ENCODE results near the gene SLIT3. TPM values are rescaled to one million over a fixed set of nuclear protein-coding genes. Genes with fewer than 3 reads are reported as not detected.

The SLIT3 gene
- total RNA-seq, 1 experiment from 2014 or later = 2.0 TPM

DNA sequence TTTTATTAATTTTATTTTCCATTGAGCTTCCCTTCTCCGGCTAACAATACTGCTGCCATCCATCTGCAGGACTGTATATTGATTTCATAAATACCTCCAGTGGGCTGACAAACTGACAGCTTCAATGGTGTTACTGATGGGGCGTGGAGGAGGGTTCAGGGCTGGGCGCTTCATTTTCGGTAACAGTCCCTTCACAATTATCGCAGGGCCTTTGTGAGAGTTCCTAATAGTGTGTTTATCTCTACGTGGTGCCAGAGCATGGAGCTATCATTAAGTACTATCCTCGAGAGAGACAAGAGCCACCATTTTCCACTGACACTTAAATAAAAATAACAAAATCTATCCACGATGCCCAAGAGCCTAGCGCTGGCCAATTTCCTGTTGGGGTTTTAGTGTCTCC, 414.8 kb downstream of the SLIT3 start:
- H3K27ac ChIP-seq = no peak overlapping the region
- no peak for DNase-seq
- H3K4me1 ChIP-seq = peaks cover 41% of the 10 kb centered on the region; the same call in 1 of the 2 replicates
- H3K27me3 ChIP-seq = no peaks in the 10 kb centered on the region
- H3K9me3 ChIP-seq (replicated peaks) = no peaks in the 10 kb centered on the region
- no peak overlapping the region for H3K4me3 ChIP-seq
- no peaks in the 10 kb centered on the region for H3K36me3 ChIP-seq

DNA sequence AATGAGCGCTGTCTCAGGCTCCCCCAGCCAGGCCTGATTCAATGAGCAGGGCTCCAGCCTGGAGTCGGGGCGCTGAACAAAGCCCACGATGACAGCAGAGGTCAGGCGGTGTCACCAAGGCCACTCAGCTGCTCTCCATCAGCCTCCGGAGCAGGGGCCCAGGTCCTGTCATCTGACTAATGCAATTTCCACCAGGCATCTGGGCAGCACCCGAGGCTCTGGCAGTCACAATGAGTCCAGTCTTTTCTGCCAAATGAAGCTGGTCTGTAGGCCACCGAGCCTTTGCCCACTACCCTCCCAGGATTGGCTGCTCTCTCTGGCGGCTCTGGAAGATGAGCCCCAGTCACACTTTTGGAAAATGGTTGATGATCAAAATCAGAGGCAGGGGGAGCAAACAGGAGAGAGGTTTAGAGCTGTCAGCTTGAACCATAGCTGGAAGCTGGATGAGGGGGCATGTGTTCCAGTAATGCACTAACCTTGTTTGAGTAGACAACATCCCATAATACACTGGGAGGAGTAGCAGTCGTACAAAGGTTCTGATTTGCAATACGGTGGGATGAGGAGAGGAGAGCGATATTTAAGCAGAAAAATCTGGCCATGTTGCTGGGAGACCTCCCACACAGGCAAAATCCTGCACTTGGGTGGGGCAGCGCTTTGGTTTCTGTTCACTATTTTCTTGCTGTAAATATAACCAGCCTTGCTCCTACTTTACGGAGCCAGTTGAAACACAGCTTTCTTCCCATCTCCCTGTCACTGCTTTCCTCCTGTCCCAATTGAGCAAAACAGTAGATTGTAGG, 415.4 kb downstream of the SLIT3 start:
- Histone ChIP-seq H3K4me3 (no peak overlapping the region), H3K36me3 (no peaks in the 10 kb centered on the region), H3K27ac (no peak overlapping the region), H3K9me3 (replicated peaks) (no peaks in the 10 kb centered on the region), H3K27me3 (no peaks in the 10 kb centered on the region), H3K4me1 (peaks cover 47% of the 10 kb centered on the region; the same call in 1 of the 2 replicates)
- peak in 1 of 2 experiments; percentile 27 for DNase-seq

DNA sequence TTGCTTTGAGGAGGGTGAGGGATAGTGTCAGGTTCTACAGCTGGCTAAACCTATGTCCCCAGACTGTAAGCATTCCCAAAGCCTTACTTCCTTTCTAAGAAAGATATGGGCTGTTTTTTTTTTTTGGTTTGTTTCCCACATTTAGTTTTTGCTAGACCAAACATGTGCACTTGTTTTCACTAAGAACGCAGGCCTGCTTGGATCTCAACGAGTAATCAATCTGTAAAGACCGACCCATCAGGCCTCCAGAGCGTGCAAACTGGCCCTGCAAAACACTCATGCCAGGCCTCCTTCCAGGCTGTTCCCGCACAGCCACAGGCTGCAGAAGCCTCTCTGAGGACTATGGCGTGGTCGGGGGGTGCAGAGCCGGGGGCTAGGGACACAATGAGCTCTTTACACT, 416.9 kb downstream of the SLIT3 start:
- Histone ChIP-seq H3K9me3 (replicated peaks) (no peaks in the 10 kb centered on the region), H3K4me1 (peaks cover 54% of the 10 kb centered on the region; the same call in 1 of the 2 replicates), H3K36me3 (no peaks in the 10 kb centered on the region), H3K27me3 (no peaks in the 10 kb centered on the region), H3K27ac (peak overlapping the region; percentile 69; the same call in 1 of the 2 replicates), H3K4me3 (no peak overlapping the region; the same call in 1 of the 2 replicates)
- peak; percentile 26 to 54 for DNase-seq

DNA sequence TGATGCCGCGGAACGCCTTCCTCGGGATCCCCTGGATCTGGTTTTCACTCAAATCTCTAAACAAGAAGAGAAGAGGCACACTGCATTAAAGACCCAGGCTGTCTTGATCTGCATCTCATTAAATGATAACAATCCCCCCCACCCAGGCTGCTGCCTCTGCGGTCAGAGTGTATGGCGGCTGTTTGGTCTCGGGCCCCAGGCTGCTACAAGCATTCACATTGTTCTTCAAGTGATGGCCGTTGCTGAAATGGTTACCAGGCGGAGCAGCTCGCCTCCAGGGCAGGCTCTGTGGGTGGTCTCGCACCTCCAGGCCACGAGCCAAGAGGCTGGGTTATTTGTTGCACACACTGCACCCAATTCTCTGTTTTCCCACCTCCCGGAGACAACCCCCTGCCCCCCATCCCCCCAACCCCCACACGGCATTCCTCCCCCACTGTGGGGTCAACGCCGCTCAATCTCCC, 417.6 kb downstream of the SLIT3 start:
- no peaks in the 10 kb centered on the region for H3K27me3 ChIP-seq

DNA sequence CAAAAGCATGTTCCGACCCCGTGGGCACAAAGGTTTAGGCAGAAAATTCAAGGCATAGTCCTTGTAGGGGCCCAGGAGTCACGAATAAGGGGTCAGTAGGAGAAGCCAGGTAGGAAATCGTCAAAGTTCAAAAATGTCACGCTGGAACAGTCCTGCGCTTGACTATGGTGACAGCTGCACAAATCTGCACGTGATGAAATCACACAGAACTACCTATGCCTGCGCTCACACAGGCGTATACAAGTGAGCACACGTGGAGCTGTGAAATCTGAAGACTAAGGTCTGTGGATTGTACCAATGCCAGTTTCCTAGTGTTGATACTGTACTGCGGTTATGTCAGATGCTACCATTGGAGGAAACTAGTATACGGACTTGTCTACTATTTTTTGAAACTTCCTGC, 418.7 kb downstream of the SLIT3 start:
- Histone ChIP-seq H3K4me1 (peaks cover 54% of the 10 kb centered on the region; the same call in 1 of the 2 replicates), H3K27ac (peak overlapping the region; percentile 60; the same call in 1 of the 2 replicates), H3K36me3 (no peaks in the 10 kb centered on the region), H3K4me3 (peak overlapping the region; percentile 37), H3K9me3 (replicated peaks) (no peaks in the 10 kb centered on the region), H3K27me3 (no peaks in the 10 kb centered on the region)
- peak; percentile 15 to 56 for DNase-seq

More for the DNA sequence above, 417.6 kb downstream of the SLIT3 start:
- Histone ChIP-seq H3K4me1 (peaks cover 54% of the 10 kb centered on the region; the same call in 1 of the 2 replicates), H3K4me3 (peak overlapping the region; percentile 37), H3K27ac (peak overlapping the region; percentile 69), H3K9me3 (replicated peaks) (no peaks in the 10 kb centered on the region), H3K36me3 (no peaks in the 10 kb centered on the region)
- peak; percentile 90 to 91 for DNase-seq

DNA sequence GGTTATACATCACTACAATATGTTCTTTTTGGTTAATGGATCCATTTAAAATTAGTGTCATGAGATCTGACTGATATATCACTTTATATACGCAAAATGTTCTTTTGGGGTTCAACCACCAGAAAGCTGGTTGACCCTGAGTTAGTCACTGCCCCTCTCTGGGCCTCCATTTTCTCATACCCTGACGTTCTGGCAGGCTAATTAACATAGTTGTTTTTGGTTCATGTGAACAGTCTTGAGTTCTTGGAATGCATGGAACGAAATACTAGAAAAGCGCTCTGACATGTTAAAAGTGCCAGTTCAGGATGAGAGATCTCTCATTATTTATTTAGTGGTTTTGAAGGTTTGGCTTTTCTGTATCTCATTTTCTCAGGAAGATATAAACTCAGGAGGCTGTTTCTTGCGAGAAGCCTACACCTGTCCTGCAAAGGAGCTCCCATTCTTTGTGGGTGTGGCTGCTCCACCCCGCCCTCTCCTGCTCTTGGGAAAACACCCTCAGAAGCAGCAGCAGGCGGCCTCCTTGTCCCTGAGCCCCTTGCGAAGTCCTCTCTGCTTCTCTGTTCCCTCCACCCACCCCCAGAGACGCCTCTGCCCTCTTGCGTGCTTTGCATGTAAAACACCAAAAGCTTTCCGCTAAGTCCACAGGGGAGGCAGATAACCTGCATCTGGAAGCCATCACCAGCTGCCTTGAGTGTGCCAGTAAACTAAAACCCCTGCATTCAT, 419.4 kb downstream of the SLIT3 start:
- Histone ChIP-seq H3K27ac (peak overlapping the region; percentile 60; the same call in 1 of the 2 replicates), H3K27me3 (no peaks in the 10 kb centered on the region), H3K4me1 (peaks cover 54% of the 10 kb centered on the region; the same call in 1 of the 2 replicates), H3K4me3 (peak overlapping the region; percentile 37), H3K36me3 (no peaks in the 10 kb centered on the region), H3K9me3 (replicated peaks) (no peaks in the 10 kb centered on the region)
- peak; percentile 54 to 59 for DNase-seq

DNA sequence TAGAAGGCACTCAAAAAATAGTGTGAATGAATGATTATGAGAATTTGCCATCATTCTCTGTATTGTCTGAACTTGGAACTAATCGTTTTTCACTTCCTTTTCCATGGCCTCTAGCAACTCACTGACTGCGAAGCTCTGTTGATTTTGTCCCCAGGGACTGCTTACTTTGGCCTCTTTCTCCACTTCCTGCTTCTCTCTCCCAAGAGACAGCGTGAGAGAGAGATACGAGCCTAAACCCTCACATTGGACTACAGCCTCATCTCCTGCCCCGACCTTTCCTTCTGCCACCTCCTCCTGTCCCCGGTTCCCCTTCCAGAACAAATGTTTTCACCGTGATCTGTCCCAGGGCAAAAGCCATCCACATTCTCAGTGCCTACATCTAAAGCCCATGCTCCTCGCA, 421.0 kb downstream of the SLIT3 start:
- DNase-seq = peak; percentile 22 to 58
- Histone ChIP-seq H3K4me1 (peaks cover 39% of the 10 kb centered on the region; the same call in 1 of the 2 replicates), H3K36me3 (no peaks in the 10 kb centered on the region), H3K9me3 (replicated peaks) (no peaks in the 10 kb centered on the region), H3K27me3 (no peaks in the 10 kb centered on the region), H3K4me3 (no peak overlapping the region), H3K27ac (no peak overlapping the region)

DNA sequence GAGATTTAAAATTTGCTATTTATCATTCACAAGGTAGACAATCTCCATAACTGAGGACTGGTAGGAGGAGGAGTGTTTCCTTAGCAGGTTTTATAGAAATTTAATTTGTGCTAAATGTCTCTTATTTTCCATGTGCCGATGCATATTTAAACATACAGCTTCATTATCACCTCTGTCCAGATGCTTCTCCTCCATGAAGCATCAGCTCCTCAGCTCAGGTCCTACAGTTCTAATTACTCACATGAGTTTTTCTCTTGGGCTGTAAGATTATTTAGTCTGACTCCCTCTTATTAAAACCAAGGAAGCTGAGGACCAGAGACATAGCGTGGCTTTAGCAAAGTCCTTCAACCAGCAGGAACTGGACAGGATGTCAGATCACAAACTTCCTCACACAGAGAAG, 421.6 kb downstream of the SLIT3 start:
- Histone ChIP-seq H3K36me3 (no peaks in the 10 kb centered on the region), H3K27ac (no peak overlapping the region), H3K4me1 (peaks cover 35% of the 10 kb centered on the region; the same call in 1 of the 2 replicates), H3K4me3 (no peak overlapping the region), H3K9me3 (replicated peaks) (no peaks in the 10 kb centered on the region), H3K27me3 (no peaks in the 10 kb centered on the region)
- DNase-seq = no peak

DNA sequence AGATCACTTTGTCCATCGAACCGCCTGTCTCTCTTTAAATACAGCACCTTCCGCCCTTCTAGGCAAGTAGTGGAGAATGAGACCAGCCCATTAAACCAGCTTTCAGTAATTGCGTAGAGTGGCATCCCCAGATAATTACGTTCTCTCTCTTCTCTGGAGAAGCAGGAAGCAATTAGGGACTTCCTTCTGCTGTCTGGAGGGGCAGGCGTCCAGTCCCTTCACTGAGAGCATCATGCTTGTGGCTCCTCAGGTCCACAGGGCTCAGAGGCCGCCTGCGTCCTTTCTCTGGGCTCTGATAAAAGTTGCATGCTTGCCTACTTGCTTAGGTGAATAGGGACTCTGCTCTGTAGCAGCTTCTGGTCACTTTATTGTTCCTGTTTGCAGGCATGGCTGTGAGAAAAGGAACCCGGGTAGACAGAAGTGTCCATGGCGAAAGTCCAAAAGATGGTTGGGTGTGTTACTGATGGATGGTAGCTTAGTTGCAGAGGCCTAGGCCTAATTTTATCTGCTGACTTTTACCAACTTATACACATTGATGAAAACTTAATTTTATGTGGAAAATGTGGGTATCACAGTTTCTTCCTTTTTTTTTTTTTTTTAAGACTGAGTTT, 422.7 kb downstream of the SLIT3 start:
- H3K4me3 ChIP-seq = no peak overlapping the region
- no peaks in the 10 kb centered on the region for H3K36me3 ChIP-seq
- H3K27ac ChIP-seq = no peak overlapping the region
- H3K4me1 ChIP-seq = peaks cover 29% of the 10 kb centered on the region; the same call in 1 of the 2 replicates
- H3K9me3 ChIP-seq (replicated peaks) = no peaks in the 10 kb centered on the region
- no peaks in the 10 kb centered on the region for H3K27me3 ChIP-seq
- no peak for DNase-seq

DNA sequence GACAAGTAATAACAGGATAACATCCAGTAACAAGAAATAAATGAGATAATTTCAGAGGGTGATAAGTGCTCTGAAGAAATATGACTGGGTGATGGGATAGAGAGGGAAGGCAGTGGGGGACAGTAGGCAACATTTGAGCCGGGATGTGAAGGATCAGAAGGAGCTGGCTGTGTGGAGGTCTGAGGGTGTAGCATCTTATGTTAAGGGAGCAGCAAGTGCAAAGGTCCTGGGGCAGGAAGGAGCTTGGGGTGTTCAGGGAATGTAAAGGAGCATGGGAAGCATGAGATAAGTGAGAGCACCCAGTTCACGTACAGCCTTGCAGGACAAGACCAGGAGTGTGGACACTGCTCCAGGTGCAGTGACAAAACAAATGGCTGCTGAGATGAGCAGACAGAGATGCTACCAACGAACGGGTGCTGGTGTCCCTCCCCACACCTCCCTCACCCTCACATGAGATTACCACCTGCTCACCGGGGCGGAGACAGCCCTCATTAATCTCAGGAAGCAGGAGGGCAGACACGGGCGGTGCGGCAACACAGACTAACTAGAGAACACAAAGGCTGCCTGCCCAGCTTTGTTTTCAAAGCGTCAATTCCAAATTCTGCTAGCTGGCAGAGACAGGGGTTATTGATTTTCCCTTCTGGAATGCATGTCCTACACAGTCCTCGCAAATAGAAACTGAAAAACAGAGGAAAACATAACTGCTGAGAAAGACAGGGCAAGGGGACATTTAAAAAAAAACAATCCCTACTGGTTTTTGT, 423.6 kb downstream of the SLIT3 start:
- Histone ChIP-seq H3K4me3 (no peak overlapping the region), H3K9me3 (replicated peaks) (no peaks in the 10 kb centered on the region), H3K27ac (no peak overlapping the region), H3K27me3 (no peaks in the 10 kb centered on the region), H3K4me1 (peaks cover 25% of the 10 kb centered on the region; the same call in 1 of the 2 replicates), H3K36me3 (no peaks in the 10 kb centered on the region)
- no peak for DNase-seq

DNA sequence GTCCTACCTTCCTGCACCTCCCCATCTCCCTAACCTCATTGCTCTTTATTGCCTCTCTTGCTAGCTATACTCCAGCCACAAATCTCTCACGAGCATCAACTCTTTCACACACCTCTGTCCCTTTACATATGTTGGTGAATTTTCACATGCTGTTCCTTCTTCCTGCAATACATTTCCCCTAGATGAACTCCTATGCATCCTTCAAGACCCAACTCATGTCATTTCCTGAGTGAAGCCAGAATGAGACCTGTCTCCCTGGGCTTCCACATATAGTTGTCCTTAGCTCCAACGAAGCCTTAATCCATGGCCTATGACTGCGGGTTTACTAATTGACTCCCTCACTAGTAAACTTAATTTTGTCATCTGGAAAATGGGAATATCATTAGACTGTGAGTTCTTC, 424.5 kb downstream of the SLIT3 start:
- Histone ChIP-seq H3K4me1 (peaks cover 16% of the 10 kb centered on the region; the same call in 1 of the 2 replicates), H3K27me3 (no peaks in the 10 kb centered on the region), H3K36me3 (no peaks in the 10 kb centered on the region), H3K27ac (no peak overlapping the region), H3K4me3 (no peak overlapping the region), H3K9me3 (replicated peaks) (no peaks in the 10 kb centered on the region)
- no peak for DNase-seq

DNA sequence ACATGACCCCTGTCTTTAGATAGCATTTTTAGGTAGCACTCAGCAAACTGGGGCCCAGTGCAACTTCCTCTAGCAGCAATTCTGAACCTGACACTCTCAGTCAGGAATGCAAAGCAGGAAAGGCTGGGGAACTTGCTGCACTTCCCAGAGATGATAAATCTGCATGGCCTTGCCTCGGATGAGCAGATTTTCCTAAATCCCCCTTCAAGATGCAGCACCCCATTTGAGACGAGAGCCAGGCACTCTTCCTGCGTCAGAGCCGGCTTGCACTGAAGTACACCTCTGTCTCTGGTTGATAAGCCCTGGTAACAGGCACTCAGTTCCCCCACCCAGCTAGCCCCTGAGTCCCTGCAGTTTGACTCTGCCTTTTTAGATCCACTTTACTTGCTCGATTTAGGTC, 425.1 kb downstream of the SLIT3 start:
- Histone ChIP-seq H3K27ac (no peak overlapping the region), H3K36me3 (no peaks in the 10 kb centered on the region), H3K4me3 (no peak overlapping the region), H3K4me1 (peaks cover 10% of the 10 kb centered on the region; the same call in 1 of the 2 replicates), H3K27me3 (no peaks in the 10 kb centered on the region), H3K9me3 (replicated peaks) (no peaks in the 10 kb centered on the region)
- no peak for DNase-seq

DNA sequence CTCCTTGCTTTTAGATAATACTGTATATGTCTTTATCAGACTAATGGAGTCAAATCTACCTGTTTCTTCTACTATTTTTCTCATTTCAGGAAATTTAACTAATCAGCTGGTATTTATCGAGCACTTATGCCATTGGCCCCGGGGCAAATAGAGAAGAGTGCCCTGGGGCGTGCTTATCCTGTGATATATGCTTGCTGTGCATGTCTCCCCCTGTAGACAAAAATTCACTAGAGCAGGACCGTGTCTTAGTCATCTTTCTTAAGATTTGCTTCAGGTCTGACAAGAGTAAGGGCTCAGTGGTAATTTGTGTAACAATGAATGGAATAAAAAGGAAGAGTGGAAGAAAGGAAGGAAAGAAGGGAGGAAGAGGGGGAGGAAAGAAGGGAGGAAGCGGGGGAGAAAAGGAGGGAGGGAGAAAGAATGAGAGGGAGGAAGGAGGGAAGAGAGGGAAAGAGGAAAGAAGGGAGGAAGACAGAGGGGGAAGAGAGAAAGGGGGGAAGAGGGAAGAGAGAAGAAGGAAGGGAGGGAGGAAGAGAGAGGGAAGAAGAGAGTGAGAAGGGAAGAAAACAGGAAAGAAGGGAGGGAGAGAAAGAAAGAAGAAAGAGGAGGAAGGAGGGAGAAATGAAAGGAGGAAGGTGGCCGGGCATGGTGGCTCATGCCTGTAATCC, 426.1 kb downstream of the SLIT3 start:
- Histone ChIP-seq H3K27me3 (no peaks in the 10 kb centered on the region), H3K4me1 (peaks cover under 1% of the 10 kb centered on the region; the same call in 1 of the 2 replicates), H3K4me3 (no peak overlapping the region), H3K27ac (no peak overlapping the region), H3K36me3 (no peaks in the 10 kb centered on the region), H3K9me3 (replicated peaks) (no peaks in the 10 kb centered on the region)
- DNase-seq = no peak
